HuH-7.5 (cell line): ENCODE data around the gene OR4M1.
"Not testable (repeated sequence)": the region's sequence is repeated elsewhere in the genome, so short reads cannot be mapped to it uniquely, and the experiment has no call there.

Experiments used
- DNase-seq: peaks from one replicate; pipeline ENCODE4 v3.0.0; 2011; ENCODE audit warnings: low spot score

OR4M1 gene, protein sequence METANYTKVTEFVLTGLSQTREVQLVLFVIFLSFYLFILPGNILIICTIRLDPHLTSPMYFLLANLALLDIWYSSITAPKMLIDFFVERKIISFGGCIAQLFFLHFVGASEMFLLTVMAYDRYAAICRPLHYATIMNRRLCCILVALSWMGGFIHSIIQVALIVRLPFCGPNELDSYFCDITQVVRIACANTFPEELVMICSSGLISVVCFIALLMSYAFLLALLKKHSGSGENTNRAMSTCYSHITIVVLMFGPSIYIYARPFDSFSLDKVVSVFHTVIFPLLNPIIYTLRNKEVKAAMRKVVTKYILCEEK

DNA sequence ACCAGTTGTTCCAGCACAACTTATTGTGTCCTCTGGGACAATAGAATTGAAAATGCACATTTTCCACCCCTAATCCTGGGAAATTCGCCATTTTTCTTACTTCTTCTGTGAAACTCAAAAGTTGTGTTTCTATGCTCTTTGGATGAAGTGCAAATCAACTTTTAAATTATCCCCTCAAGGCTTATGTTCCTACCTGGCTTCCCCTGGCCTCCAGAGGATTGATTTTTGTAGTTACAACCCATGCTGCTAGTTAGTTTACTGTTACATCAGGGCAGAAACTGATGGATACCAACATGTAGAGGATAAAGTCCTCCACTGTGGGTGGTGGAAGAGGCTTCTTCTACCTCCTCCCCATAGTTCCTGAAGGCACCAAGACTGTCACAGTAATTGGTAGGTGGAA lies at the start of gene OR4M1:
OR4M1 (plus strand) TSS at position 301 of the 400 bp plus-strand sequence. CDS start 6,819 bp downstream, outside the sequence.
- DNase-seq, result not testable (repeated sequence)

- DNase-seq, result no peak
Observed at GRCh38 chr14:19729359-19729758, 43.9 kb upstream of the OR4M1 start.

DNA sequence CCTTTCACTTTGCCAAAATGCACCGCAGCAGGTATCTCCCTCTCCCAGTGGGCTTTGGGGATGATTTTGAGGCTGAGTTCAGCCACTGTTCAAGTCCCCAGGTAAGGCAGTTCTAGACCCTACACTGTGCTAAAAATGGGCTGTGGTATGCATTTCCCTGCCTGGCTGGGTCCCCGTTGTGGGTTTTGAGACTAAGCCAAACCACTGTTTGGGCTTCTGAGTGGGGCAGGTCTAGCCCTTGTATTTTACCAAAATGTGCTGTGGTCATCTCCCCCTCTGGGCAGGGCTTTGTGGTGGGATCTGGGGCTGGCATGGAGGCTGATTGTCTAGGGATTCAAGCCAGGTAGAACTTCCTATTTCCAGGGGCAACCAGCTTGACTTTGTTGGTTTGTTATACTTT lies 43.5 kb upstream of the OR4M1 start:
- no peak for DNase-seq

DNA sequence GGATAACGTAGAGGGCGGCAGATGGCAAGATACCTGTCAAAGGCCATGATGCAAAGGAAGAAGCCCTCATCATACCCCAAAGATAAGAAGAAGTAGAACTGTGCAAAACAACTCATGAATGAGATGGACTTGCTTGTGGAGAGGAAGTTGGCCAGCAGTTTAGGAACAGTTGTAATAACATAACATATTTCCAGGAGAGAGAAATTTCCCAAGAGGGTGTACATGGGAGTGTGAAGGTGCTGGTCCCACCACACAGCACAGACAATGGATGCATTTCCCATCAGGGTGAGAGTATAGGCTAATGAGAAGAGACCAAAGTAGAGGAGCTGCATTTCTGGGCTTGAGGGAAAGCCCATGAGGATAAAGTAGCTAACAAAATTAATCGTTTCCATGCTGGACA lies 39.4 kb upstream of the OR4M1 start:
- DNase-seq, result not testable (repeated sequence)

GRCh38 chr14:19743256-19743655 lies 30.0 kb upstream of the OR4M1 start, which contains the start of gene OR4Q3:
TSS of gene OR4Q3 (plus strand) at chr14:19743571.
- DNase-seq, result no peak

- DNase-seq, result not testable (repeated sequence)
Observed at GRCh38 chr14:19752316-19752715, 21.0 kb upstream of the OR4M1 start.

DNA sequence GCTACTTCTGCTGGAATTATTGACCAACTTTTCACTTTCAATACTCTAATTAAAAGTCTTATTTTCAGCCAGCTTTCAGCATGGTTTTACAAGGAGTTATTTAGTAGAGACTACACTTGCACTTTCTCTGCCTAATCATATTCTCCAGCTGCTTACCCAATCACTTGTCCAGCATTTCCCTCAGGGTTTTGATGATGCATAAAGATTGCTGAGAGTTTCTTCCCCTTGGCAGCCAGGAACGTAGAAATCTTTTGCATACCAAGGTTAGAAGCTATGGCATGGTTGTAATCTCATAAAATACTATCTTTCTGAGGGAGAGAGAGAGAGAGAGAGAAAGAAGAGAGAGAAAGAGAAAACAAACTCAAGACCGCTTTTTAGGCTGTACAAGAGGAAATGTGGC lies 19.1 kb upstream of the OR4M1 start:
- no peak for DNase-seq

DNA sequence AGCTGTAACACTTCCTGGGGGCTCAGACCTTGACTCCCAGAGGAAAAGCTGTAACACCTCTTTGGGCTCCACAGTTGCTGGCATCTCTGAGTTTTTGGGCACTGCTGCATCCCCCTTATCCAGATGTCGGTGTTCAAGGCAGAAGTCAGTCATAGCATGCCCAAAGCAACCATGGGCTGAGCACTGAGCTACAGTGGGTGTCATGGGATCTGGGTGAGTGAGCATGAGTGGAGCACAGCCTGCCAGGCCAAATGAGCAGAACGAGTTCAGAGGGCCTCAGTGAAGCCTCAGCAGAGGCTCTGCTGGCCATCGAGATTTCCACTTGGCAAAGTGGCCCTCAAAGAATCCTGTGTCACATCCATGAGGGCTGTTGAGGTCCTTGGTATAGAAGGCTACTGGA lies 1.8 kb upstream of the OR4M1 start:
- not testable (repeated sequence) for DNase-seq

DNA sequence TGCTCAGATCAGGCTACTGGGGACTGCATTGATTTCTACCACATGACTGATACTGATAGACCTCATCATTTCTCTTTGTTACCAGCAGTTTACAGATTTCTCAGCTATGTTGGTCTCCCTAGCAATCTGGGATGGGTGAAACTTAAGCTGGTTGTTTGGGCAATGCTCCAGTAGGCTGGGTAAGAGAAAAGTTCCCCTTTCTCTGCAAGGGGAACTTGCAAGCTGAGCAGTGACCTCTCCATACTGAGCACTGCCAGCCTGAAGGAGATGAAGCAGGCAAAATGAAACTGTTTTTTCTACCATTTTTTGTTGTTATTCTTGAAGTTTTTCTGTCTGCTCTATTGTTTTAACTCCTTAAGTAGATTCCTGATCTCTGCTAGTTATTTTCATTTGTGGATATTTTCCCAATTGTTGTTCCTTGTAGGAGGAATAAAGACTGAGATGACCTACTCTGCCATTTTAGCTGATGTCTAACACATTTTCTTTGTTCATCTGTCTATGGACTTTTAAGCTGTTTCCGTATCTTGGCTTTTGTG lies 1.3 kb upstream of the OR4M1 start:
- no peak for DNase-seq

DNA sequence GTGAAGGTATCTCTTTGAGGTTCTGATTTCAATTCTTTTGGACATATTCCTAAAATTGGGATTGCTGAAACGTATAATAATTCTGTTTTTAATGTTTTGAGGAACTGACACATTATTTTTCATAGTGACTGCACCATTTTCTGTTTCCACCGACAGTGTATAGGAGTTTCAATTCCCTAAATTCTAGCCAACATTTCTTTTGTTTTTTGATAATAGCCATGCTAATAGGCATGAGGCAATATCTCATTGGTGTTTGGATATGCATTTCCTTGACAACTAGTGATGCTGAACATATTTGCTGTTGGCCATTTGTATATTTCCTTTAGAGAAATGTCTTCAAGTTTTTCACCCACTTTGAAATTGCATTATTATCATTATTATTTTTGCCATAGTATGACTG lies 850 bp upstream of the OR4M1 start:
- not testable (repeated sequence) for DNase-seq

GRCh38 chr14:19775587-19775986 lies 2.3 kb downstream of the OR4M1 start:
- DNase-seq, result no peak

- not testable (repeated sequence) for DNase-seq
Observed at GRCh38 chr14:19785848-19786247, 12.5 kb downstream of the OR4M1 start.

- DNase-seq, result not testable (repeated sequence)
Observed at GRCh38 chr14:19787318-19787717, 14.0 kb downstream of the OR4M1 start.

GRCh38 chr14:19788150-19788549 lies 14.8 kb downstream of the OR4M1 start:
- not testable (repeated sequence) for DNase-seq

GRCh38 chr14:19796520-19797108 lies 23.3 kb downstream of the OR4M1 start:
- not testable (repeated sequence) for DNase-seq

DNA sequence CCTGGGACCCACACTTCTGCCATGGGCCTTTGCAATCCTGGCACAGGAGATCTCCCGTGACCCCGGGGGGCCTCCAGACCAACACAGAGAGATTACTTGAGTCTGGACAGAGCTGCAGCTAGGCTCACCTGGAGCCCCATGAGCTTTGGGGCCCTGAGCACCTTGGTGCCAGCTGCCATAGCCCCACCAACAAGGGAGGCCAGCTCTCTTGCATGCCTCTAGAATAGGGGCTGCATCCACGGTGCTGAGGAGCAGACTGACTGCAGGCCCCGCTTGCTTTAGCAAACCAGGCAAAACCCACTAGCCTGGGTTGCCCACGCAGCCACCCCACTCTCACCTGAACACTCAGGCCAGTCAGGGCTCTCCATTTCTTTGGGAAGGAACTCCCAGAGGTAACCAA lies 26.6 kb downstream of the OR4M1 start:
- DNase-seq, result no peak

DNA sequence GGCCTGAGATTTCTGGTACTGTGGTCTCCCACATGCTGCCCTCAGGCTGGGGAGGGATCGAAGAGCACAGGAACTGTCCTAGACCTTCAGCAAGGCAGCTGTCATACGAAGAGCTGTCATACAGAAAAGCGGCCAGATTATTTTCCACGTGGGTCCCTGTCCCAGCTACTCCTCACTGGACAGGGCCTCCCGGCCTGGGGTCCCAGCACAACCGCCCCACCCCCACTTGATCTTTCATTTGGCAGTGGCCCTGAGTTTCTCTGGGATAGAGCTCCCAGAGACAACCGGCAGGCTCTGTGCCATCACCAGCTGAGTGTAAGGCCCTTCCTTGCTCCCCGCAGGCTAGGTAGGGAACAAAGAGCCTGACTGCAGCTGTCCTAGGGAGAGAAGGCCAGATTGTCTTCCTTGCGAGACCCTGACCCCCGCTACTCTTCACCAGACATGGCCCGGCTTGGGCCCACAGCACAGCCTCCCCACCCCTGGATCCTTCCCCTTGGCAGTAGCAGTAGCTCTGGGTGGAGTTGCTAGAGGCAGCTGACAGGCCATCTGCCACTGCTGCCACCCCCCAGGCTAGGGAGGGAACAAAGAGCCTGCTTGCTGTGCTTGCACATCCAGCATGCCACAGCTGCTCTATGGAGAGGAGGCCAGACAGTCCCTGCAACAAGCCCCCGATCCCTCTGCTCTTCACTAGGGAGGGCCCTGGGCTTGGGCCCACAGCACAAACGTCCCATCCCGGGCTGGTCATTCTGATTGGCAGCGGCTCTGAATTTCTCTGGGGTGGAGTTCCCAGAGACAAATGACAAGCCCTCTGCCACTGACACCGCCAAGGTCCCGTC lies 27.2 kb downstream of the OR4M1 start:
- no peak for DNase-seq

- DNase-seq, result no peak
Observed at GRCh38 chr14:19801118-19801464, 27.8 kb downstream of the OR4M1 start.

DNA sequence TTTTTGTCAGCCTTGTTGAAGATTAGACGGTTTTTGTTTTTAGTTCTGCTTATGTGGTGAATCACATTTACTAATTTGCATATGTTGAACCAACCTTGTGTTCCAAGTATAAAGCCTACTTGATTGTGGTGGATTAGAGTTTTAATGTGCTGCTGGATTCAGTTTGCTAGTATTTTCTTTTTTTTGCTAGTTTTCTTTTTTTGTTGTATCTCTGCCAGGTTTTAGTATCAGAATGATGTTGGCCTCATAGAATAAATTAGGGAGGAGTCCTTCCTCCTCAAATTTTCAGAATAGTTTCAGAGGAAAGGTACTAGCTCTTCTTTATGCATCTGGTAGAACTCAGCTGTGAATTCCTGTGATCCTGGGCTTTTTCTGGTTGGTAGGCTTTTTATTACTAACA lies 30.2 kb downstream of the OR4M1 start, which contains the start of gene OR4N2:
OR4N2 (plus strand) TSS at position 301 of the 400 bp plus-strand sequence. CDS start 23,679 bp downstream, outside the sequence.
- DNase-seq, result not testable (repeated sequence)

GRCh38 chr14:19813171-19813920 lies 40.0 kb downstream of the OR4M1 start:
- not testable (repeated sequence) for DNase-seq

- DNase-seq, result not testable (repeated sequence)
Observed at GRCh38 chr14:19819879-19820278, 46.6 kb downstream of the OR4M1 start.

DNA sequence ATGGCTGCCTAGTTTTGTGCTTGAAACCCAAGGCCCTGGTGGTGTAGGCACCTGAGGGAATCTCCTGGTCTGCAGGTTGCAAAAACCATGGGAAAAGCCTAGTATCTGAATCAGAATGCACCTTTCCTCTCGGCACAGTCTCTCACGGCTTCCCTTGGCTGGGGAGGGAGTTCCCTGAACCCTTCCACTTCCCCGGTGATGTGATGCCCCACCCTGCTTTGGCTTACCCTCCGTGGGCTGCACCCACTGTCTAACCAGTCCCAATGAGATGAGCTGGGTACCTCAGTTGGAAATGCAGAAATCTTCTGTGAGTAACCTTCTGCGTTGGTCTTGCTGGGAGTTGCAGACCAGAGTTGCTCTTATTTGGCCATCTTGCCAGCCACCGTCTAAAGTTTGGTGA lies 47.7 kb downstream of the OR4M1 start:
- not testable (repeated sequence) for DNase-seq
